Cardiac fibroblast (primary cell): ENCODE data around the gene DBH.

Experiments used
- DNase-seq, 2 donors: peaks; one replicate each; pipeline versions ENCODE4 v3.0.0 to v3.0.0-alpha.2; 2010; ENCODE audit warnings: low read depth in 2 of 2
- H3K4me3 ChIP-seq, 2 donors: replicated peaks in 1 of 2; 1 replicate in 1 of 2; 2 replicates in 1 of 2; pipeline ENCODE4 v1.5.1; 2011; ENCODE audit warnings: low read depth in 2 of 2, low read length in 2 of 2, mild to moderate bottlenecking in 2 of 2, moderate library complexity in 1 of 2
- CTCF ChIP-seq: IDR thresholded peaks from one replicate; pipeline ENCODE4 v1.5.1; 2011; ENCODE audit warnings: low read depth, mild to moderate bottlenecking, low read length, inconsistent platforms

DBH gene

GRCh38 chr9:133681658-133682306 is 45.6 kb downstream of the DBH start:
- no peak for TF ChIP-seq CTCF
- H3K4me3 ChIP-seq, result no peak overlapping the region
- no peak for DNase-seq

DNA sequence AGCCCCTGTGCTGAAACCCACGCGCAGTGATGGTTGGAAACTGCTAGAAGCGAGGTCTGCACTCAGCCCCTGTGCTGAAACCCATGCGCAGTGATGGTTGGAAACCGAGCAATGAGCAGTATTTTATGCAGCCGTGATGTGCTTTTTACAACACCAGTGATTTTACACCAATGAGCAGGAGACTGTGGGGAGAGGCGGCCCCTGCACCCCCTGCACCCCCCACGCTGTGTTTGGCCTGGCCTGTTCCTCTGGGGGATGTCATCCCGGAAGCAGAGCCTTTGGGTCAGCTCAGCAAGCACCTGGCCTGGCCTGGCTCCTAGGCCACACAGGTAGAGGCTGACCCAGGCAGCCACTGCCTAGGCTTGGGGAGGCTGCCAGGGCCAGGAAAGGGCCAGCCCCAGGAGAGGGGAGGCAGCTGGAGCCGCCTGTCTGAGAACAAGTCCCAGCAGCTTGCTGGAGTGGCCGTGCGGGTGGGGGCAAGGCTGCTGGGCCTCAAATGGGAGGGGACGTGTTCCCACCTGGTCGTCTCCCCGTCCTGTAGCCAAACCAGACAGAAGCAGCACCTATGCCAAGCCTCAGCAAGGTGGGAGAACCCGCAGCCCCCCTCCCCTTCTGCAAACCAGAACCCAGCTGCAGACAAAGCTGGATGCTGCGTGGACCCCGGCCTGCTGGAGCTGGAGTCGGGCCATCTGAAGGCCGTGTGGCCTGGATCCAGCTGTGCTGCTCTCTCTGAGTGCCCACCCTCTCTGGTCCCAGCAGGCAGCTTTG is 46.8 kb downstream of the DBH start:
- H3K4me3 ChIP-seq, result no peak overlapping the region
- TF ChIP-seq CTCF, result no peak
- no peak for DNase-seq

- H3K4me3 ChIP-seq, result no peak overlapping the region
- peak; percentile 56 to 61 for DNase-seq
These were observed 47.5 kb downstream of the DBH start for GRCh38 chr9:133683586-133684120.

DNA sequence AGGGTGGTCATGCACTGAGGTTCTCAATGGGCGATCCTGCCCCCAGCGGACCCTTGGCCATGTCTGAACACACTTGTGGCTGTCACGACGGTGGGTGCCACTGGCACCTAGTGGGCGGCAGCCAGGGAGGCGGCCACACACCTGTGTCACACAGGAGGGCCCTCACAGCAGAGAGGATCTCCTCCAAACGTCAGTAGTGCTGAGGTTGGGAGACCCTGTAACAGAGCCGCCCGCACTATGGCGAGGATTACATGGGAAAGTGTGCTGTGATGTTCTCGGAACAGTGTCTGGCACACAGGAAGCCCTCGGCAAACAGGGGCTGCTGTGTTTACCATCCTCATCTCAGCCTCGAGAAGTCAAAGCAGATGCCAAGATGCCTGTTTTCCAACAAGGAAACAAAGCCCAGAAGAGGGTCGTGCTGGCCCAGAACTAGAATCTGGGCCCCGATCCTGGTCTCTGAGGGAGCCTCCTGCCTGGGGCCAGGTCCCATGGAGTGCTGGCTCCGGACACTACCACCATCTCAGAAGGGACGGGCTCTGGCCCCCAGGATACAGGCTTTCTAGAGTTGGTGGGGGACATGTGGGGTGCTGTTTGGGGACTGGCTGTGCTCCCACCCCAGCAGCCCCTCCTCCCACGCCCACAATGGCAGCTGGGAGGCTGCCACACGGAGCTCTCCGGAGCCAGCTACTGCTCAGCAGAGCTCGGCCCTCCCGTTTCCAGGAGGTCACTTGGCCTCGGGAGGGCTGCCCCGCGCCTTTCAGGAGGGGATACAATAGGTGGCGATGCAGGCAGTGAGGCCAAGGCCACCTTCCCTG is 48.2 kb downstream of the DBH start:
- no peak for TF ChIP-seq CTCF
- no peak overlapping the region for H3K4me3 ChIP-seq
- DNase-seq, result no peak

More at GRCh38 chr9:133683586-133684120, 47.5 kb downstream of the DBH start:
- TF ChIP-seq CTCF, result peak; percentile 4

- no peak for DNase-seq
- H3K4me3 ChIP-seq, result no peak overlapping the region
- TF ChIP-seq CTCF, result no peak
These were observed 48.8 kb downstream of the DBH start for GRCh38 chr9:133684936-133685361.
